DOHH2 (cell line): ENCODE measurements around the gene MTCH1.

ENCODE experiments used
- CTCF ChIP-seq: fragments of 200-600 bp; sonication (generic); IDR thresholded peaks from one replicate; pipeline ENCODE4 v1.5.1; 2014; ENCODE audit warnings: antibody characterized with exemption, mild to moderate bottlenecking, low read depth, low read length; ENCODE audit not compliant: poor library complexity, severe bottlenecking
- EZH2phosphoT487 ChIP-seq: fragments of 200-600 bp; sonication (generic); IDR thresholded peaks from 2 replicates; pipeline ENCODE4 v1.6.1; 2017; ENCODE audit warnings: borderline replicate concordance, mild to moderate bottlenecking, antibody characterized with exemption, low read length, moderate library complexity, mixed read lengths

DNA sequence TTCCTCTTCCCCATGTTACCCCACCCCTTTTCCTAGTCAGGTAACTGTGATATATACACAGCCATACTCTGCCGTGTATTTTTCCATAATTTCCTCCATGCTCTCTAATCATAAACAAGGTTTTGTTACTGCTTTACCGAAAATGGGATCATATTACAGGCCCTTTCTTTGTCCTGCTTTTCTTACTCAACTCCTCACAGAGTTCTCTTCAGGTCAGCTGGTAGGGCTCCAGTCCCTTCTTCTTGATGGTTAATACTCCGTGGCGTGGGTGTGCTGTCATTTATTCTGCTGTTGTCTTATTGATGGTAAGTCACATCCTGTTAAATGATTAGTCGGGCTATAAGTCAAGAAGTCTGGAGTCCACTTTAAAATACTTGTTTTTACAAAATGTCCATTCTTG lies 56.4 kb downstream of the MTCH1 start:
- no peak for TF ChIP-seq CTCF
- no peak for TF ChIP-seq EZH2phosphoT487
